Fibroblast of lung (primary cell): ENCODE results near the gene ANGPTL5.

ENCODE experiments used
- CTCF ChIP-seq, 2 donors: IDR thresholded peaks in 1 of 2; conservative IDR thresholded peaks in 1 of 2; 1 replicate in 1 of 2; 2 replicates in 1 of 2; pipeline ENCODE4 v1.5.1; 2011 to 2012; ENCODE audit warnings: low read length in 2 of 2, control low read depth in 1 of 2, inconsistent platforms in 1 of 2, low read depth in 1 of 2, mild to moderate bottlenecking in 1 of 2
- EZH2 ChIP-seq: IDR thresholded peaks from 2 replicates; pipeline ENCODE4 v1.5.1; 2012; ENCODE audit warnings: low read length, control low read depth, mild to moderate bottlenecking; ENCODE audit errors: missing control alignments

GRCh38 chr11:101913656-101914055, 2.7 kb downstream of the ANGPTL5 start:
- TF ChIP-seq CTCF (conservative IDR thresholded peaks at IDR 0.05 in 1 of 2, IDR thresholded peaks at IDR 0.05 in 1 of 2; ENCODE audit: low read depth in 1 of 2, low read length in 2 of 2) (no peak), EZH2 (no peak)
